GM23338 (cell line): Measurements from ENCODE around the gene RPAP2. TPM values are rescaled to one million over a fixed set of nuclear protein-coding genes. Genes with fewer than 3 reads are reported as not detected.

Source experiments
- ATAC-seq: fragments of 200-7000 bp; cut with Tn5 transposase; 3 replicates; pipeline ENCODE4 v1.9.1; 2020
- DNase-seq: peaks from one replicate; pipeline ENCODE4 v3.0.0-alpha.2; 2015; ENCODE audit warnings: low spot score
- H2AFZ ChIP-seq: fragments of 200-600 bp; sonication (generic); 2 replicates; pipeline ENCODE4 v1.8.0; 2016; ENCODE audit warnings: antibody characterized with exemption, mild to moderate bottlenecking, moderate library complexity
- H3F3A ChIP-seq: fragments of 200-600 bp; sonication (generic); replicated peaks from 2 replicates; pipeline ENCODE4 v1.8.0; 2017; ENCODE audit warnings: antibody characterized with exemption, mixed run types, low read depth
- H3K27ac ChIP-seq: fragments of 200-600 bp; sonication (generic); 2 replicates; pipeline ENCODE4 v1.6.1; 2016; ENCODE audit warnings: low read depth
- H3K27me3 ChIP-seq: fragments of 200-600 bp; sonication (generic); 2 replicates; pipeline ENCODE4 v1.8.0; 2016; ENCODE audit warnings: mild to moderate bottlenecking, mixed run types, moderate library complexity; ENCODE audit not compliant: insufficient read depth
- H3K36me3 ChIP-seq: fragments of 200-600 bp; sonication (generic); 2 replicates; pipeline ENCODE4 v1.8.0; 2016; ENCODE audit warnings: mild to moderate bottlenecking; ENCODE audit not compliant: insufficient read depth
- H3K4me1 ChIP-seq: fragments of 200-600 bp; sonication (generic); 2 replicates; pipeline ENCODE4 v1.8.0; 2016; ENCODE audit warnings: mild to moderate bottlenecking, moderate library complexity; ENCODE audit not compliant: insufficient read depth
- H3K4me2 ChIP-seq: fragments of 200-600 bp; sonication (generic); 2 replicates; pipeline ENCODE4 v1.7.1; 2017; ENCODE audit warnings: mixed run types
- H3K4me3 ChIP-seq: fragments of 200-600 bp; sonication (generic); 2 replicates; pipeline ENCODE4 v1.6.1; 2016; ENCODE audit warnings: mixed run types
- H3K79me2 ChIP-seq: fragments of 200-600 bp; sonication (generic); replicated peaks from 2 replicates; pipeline ENCODE4 v1.8.0; 2017; ENCODE audit warnings: mild to moderate bottlenecking; ENCODE audit not compliant: insufficient read depth
- H3K9me2 ChIP-seq: fragments of 200-600 bp; sonication (generic); 2 replicates; pipeline ENCODE4 v1.8.0; 2017; ENCODE audit not compliant: insufficient read depth
- H4K20me1 ChIP-seq: fragments of 200-600 bp; sonication (generic); replicated peaks from 2 replicates; pipeline ENCODE4 v1.8.0; 2017; ENCODE audit warnings: mild to moderate bottlenecking; ENCODE audit not compliant: insufficient read depth
- H3K27ac Mint-ChIP-seq: 2 replicates; pipeline ENCODE4 v1.8.0; 2020; ENCODE audit warnings: inconsistent platforms, mild to moderate bottlenecking, moderate library complexity, mixed read lengths
- H3K27me3 Mint-ChIP-seq: 3 replicates; pipeline ENCODE4 v1.8.0; 2022; ENCODE audit warnings: low read depth, mild to moderate bottlenecking, moderate library complexity, mixed read lengths, inconsistent platforms; ENCODE audit not compliant: insufficient read depth, poor library complexity
- H3K36me3 Mint-ChIP-seq: 3 replicates; pipeline ENCODE4 v1.8.0; 2021; ENCODE audit warnings: low read depth, mild to moderate bottlenecking, inconsistent platforms, moderate library complexity, mixed read lengths
- H3K4me1 Mint-ChIP-seq: 3 replicates; pipeline ENCODE4 v1.8.0; 2020; ENCODE audit warnings: mild to moderate bottlenecking, inconsistent platforms, mixed read lengths
- H3K4me3 Mint-ChIP-seq: 3 replicates; pipeline ENCODE4 v1.8.0; 2021; ENCODE audit warnings: moderate library complexity, mild to moderate bottlenecking, inconsistent platforms, mixed read lengths
- H3K9me3 Mint-ChIP-seq: 3 replicates; pipeline ENCODE4 v1.8.0; 2020; ENCODE audit warnings: moderate library complexity, mild to moderate bottlenecking, inconsistent platforms, mixed read lengths
- CREB1 ChIP-seq: fragments of 250-450 bp; sonication (Bioruptor Pico); IDR thresholded peaks from 2 replicates; pipeline ENCODE4 v1.5.0; 2020; ENCODE audit warnings: low read depth, mild to moderate bottlenecking, moderate library complexity
- CTCF ChIP-seq, 2 experiments: fragments of 200-600 bp in 1 of 2; sonication (generic) in 1 of 2; conservative IDR thresholded peaks; 2 replicates each; pipeline versions ENCODE4 v1.5.1 to v1.6.1; 2016 to 2017; ENCODE audit warnings: antibody characterized with exemption in 2 of 2, low read depth in 2 of 2, mild to moderate bottlenecking in 2 of 2, moderate library complexity in 1 of 2
- EZH2 ChIP-seq: fragments of 200-600 bp; sonication (generic); IDR thresholded peaks from one replicate; pipeline ENCODE4 v1.8.0; 2017; ENCODE audit warnings: antibody characterized with exemption, mild to moderate bottlenecking, low read depth; ENCODE audit not compliant: unreplicated experiment
- EZH2phosphoT487 ChIP-seq: fragments of 200-600 bp; sonication (generic); IDR thresholded peaks from one replicate; pipeline ENCODE4 v1.8.1; 2018; ENCODE audit warnings: antibody characterized with exemption; ENCODE audit not compliant: unreplicated experiment
- JUNB ChIP-seq: IDR thresholded peaks from one replicate; pipeline ENCODE4 v1.6.1; 2016; ENCODE audit warnings: antibody characterized with exemption; ENCODE audit not compliant: unreplicated experiment
- NANOG ChIP-seq: IDR thresholded peaks from 2 replicates; pipeline ENCODE4 v1.6.1; 2016; ENCODE audit warnings: antibody characterized with exemption, borderline replicate concordance
- POLR2AphosphoS5 ChIP-seq: IDR thresholded peaks from 2 replicates; pipeline ENCODE4 v1.6.1; 2016; ENCODE audit warnings: antibody characterized with exemption, low read depth
- REST ChIP-seq: IDR thresholded peaks from one replicate; pipeline ENCODE4 v1.6.1; 2018; ENCODE audit warnings: antibody characterized with exemption; ENCODE audit not compliant: unreplicated experiment
- STAT1 ChIP-seq: IDR thresholded peaks from one replicate; pipeline ENCODE4 v1.6.1; 2016; ENCODE audit warnings: antibody characterized with exemption; ENCODE audit not compliant: unreplicated experiment
- ZNF114 ChIP-seq: fragments of 250-450 bp; sonication (Bioruptor Pico); IDR thresholded peaks from 2 replicates; pipeline ENCODE4 v1.5.0; 2020; ENCODE audit warnings: mild to moderate bottlenecking, moderate library complexity
- ZNF331 ChIP-seq: fragments of 250-450 bp; sonication (Bioruptor Pico); IDR thresholded peaks from 2 replicates; pipeline ENCODE4 v1.5.0; 2020; ENCODE audit warnings: low read depth, mild to moderate bottlenecking, moderate library complexity
- polyA plus RNA-seq: library from polyadenylated mRNA; unstranded; fragments of >200 nt; fragmentation: Nextera tagmentation; extraction: Ambion mirVana; gene quantifications from 2 replicates; pipeline ENCODE4 v1.2.1, GENCODE V29; 2016
- total RNA-seq: library from RNA; depleted of rRNA; stranded (reverse); fragments of >200 nt; shearing (Covaris generic); gene quantifications from 2 replicates; pipeline ENCODE4 v1.2.3, GENCODE V29; 2014
- TF ChIP-seq, protein P1 (sequence below): fragments of 250-450 bp; sonication (Bioruptor Pico); IDR thresholded peaks from 2 replicates; pipeline ENCODE4 v1.5.0; 2020; ENCODE audit warnings: mild to moderate bottlenecking, moderate library complexity
- TF ChIP-seq, protein P2 (sequence below): IDR thresholded peaks from 2 replicates; pipeline ENCODE4 v1.6.1; 2016; ENCODE audit warnings: antibody characterized with exemption

The RPAP2 gene
- total and polyA plus RNA-seq, 2 experiments from 2014 or later, result 26.6 to 30.4 TPM

DNA sequence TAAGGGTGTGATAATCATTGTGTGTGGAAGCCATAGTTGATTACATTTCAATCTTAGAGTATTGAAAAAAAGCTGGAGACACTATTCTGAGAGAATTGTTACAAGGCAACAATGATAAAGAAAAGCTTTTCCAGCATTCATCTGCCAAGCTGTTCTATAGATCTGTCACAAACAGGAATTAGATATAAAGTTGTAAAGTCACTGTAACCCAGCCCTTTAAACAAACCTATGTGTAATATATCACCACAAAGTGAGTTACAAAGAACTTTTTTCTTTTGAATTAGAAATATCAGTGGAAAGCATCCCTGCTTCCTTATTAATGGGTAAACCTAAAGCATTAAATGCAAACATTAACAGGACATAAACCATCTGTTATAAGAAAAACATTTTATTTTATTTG lies 55.4 kb downstream of the RPAP2 start:
- Histone ChIP-seq H3K4me2 (no peak overlapping the region), H3K27me3 (no peaks in the 10 kb centered on the region), H3K4me3 (no peak overlapping the region), H2AFZ (no peak overlapping the region), H3K79me2 (no peaks in the 10 kb centered on the region), H3K4me1 (no peaks in the 10 kb centered on the region), H3F3A (no peaks in the 10 kb centered on the region), H4K20me1 (no peaks in the 10 kb centered on the region), H3K27ac (no peak overlapping the region), H3K9me2 (no peaks in the 10 kb centered on the region), H3K36me3 (peaks cover 15% of the 10 kb centered on the region; the same call in 1 of the 2 replicates)
- H3K36me3 Mint-ChIP-seq, result peaks cover 39% of the 10 kb centered on the region
- no peak overlapping the region for H3K4me3 Mint-ChIP-seq
- H3K27ac Mint-ChIP-seq, result no peak overlapping the region
- no peaks in the 10 kb centered on the region for H3K4me1 Mint-ChIP-seq
- TF ChIP-seq JUNB (no peak), ZNF114 (CRISPR knock-in tag) (no peak), REST (no peak), STAT1 (no peak), CTCF (conservative IDR thresholded peaks at IDR 0.05; ENCODE audit: low read depth in 2 of 2) (no peak), EZH2 (no peak), POLR2AphosphoS5 (no peak), NANOG (no peak), ZNF331 (CRISPR knock-in tag) (no peak), CREB1 (no peak), EZH2phosphoT487 (no peak)
- TF ChIP-seq, protein P1, sequence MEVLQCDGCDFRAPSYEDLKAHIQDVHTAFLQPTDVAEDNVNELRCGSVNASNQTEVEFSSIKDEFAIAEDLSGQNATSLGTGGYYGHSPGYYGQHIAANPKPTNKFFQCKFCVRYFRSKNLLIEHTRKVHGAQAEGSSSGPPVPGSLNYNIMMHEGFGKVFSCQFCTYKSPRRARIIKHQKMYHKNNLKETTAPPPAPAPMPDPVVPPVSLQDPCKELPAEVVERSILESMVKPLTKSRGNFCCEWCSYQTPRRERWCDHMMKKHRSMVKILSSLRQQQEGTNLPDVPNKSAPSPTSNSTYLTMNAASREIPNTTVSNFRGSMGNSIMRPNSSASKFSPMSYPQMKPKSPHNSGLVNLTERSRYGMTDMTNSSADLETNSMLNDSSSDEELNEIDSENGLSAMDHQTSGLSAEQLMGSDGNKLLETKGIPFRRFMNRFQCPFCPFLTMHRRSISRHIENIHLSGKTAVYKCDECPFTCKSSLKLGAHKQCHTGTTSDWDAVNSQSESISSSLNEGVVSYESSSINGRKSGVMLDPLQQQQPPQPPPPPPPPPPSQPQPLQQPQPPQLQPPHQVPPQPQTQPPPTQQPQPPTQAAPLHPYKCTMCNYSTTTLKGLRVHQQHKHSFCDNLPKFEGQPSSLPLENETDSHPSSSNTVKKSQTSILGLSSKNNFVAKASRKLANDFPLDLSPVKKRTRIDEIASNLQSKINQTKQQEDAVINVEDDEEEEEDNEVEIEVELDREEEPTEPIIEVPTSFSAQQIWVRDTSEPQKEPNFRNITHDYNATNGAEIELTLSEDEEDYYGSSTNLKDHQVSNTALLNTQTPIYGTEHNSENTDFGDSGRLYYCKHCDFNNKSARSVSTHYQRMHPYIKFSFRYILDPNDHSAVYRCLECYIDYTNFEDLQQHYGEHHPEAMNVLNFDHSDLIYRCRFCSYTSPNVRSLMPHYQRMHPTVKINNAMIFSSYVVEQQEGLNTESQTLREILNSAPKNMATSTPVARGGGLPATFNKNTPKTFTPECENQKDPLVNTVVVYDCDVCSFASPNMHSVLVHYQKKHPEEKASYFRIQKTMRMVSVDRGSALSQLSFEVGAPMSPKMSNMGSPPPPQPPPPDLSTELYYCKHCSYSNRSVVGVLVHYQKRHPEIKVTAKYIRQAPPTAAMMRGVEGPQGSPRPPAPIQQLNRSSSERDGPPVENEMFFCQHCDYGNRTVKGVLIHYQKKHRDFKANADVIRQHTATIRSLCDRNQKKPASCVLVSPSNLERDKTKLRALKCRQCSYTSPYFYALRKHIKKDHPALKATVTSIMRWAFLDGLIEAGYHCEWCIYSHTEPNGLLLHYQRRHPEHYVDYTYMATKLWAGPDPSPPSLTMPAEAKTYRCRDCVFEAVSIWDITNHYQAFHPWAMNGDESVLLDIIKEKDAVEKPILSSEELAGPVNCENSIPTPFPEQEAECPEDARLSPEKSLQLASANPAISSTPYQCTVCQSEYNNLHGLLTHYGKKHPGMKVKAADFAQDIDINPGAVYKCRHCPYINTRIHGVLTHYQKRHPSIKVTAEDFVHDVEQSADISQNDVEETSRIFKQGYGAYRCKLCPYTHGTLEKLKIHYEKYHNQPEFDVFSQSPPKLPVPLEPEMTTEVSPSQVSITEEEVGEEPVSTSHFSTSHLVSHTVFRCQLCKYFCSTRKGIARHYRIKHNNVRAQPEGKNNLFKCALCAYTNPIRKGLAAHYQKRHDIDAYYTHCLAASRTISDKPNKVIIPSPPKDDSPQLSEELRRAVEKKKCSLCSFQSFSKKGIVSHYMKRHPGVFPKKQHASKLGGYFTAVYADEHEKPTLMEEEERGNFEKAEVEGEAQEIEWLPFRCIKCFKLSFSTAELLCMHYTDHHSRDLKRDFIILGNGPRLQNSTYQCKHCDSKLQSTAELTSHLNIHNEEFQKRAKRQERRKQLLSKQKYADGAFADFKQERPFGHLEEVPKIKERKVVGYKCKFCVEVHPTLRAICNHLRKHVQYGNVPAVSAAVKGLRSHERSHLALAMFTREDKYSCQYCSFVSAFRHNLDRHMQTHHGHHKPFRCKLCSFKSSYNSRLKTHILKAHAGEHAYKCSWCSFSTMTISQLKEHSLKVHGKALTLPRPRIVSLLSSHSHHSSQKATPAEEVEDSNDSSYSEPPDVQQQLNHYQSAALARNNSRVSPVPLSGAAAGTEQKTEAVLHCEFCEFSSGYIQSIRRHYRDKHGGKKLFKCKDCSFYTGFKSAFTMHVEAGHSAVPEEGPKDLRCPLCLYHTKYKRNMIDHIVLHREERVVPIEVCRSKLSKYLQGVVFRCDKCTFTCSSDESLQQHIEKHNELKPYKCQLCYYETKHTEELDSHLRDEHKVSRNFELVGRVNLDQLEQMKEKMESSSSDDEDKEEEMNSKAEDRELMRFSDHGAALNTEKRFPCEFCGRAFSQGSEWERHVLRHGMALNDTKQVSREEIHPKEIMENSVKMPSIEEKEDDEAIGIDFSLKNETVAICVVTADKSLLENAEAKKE (CRISPR knock-in tag), result no peak
- TF ChIP-seq, protein P2, sequence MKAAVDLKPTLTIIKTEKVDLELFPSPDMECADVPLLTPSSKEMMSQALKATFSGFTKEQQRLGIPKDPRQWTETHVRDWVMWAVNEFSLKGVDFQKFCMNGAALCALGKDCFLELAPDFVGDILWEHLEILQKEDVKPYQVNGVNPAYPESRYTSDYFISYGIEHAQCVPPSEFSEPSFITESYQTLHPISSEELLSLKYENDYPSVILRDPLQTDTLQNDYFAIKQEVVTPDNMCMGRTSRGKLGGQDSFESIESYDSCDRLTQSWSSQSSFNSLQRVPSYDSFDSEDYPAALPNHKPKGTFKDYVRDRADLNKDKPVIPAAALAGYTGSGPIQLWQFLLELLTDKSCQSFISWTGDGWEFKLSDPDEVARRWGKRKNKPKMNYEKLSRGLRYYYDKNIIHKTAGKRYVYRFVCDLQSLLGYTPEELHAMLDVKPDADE, result no peak
- ATAC-seq, result no peak
- H3K9me3 Mint-ChIP-seq, result peaks cover 4% of the 10 kb centered on the region; the same call in 2 of the 3 replicates
- no peak for DNase-seq
- H3K27me3 Mint-ChIP-seq, result no peaks in the 10 kb centered on the region
